HG02623 (cell line): Measurements from ENCODE around the gene DNAJC5.
"Not testable (repeated sequence)": the region's sequence is repeated elsewhere in the genome, so short reads cannot be mapped to it uniquely, and the experiment has no call there.

Experiments
- ATAC-seq: cut with Tn5 transposase; IDR thresholded peaks from one replicate; pipeline ENCODE4 v1.9.1; 2021; ENCODE audit warnings: moderate library complexity; ENCODE audit not compliant: unreplicated experiment

DNAJC5 gene

DNA sequence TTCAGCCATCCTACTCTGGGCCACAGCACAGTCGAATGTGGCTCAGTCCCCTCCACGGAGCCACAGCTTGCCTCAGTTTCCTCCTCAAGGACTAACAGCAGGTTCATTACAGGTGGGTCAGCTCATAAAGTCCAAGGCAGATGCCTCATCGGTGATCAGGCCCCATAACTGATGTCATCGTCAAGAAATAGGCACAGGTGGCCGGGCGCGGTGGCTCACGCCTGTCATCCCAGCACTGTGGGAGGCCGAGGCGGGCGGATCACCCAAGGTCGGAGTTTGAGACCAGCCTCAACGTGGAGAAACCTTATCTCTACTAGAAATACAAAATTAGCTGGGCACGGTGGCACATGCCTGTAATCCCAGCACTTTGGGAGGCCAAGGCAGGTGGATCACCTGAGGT lies 57.8 kb downstream of the DNAJC5 start:
- no peak for ATAC-seq

GRCh38 chr20:63953764-63954429 lies 59.0 kb downstream of the DNAJC5 start:
- no peak for ATAC-seq

DNA sequence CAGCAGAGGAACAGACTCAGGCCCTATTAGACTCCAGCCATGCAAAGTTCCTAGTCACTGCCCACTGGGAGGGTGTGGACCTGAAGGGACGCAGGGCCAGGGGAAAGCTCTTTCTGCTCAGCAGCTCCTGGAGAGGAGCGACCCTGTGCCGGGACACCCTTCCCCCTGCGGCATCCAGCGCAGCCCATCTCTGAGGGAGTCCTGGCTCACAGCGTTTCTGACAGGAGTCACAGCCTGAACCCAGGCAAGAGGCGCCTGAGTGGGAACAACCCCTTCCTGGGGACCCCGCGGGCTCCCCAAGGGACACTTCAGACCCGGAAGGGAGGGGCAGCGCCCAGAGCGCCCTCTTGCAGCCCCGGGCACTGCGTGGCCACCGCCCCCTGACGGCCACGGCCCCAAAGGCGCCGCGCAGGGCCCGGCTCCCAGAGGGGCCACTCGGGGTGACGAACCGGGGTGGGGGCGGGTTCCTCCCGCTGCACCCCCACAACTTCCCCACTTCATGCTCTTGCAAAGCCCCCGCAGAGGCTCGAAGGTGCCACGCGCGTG lies 60.4 kb downstream of the DNAJC5 start:
- peak; percentile 12 for ATAC-seq

GRCh38 chr20:63955827-63956663 lies 61.1 kb downstream of the DNAJC5 start, which contains the start of gene UCKL1:
UCKL1 (minus strand) TSS chr20:63956416; CDS start chr20:63956372, 44 bp downstream.
- peak; percentile 69 for ATAC-seq

GRCh38 chr20:63956664-63957003 lies 61.7 kb downstream of the DNAJC5 start:
- no peak for ATAC-seq

GRCh38 chr20:63957004-63957689 lies 62.2 kb downstream of the DNAJC5 start:
- no peak for ATAC-seq

- ATAC-seq = no peak
Measured at GRCh38 chr20:63957690-63958441, 62.9 kb downstream of the DNAJC5 start.

- no peak for ATAC-seq
Measured at GRCh38 chr20:63958471-63958870, 63.5 kb downstream of the DNAJC5 start.

GRCh38 chr20:63958964-63959698 lies 64.2 kb downstream of the DNAJC5 start:
- ATAC-seq = no peak

- no peak for ATAC-seq
Measured at GRCh38 chr20:63959699-63960075, 64.8 kb downstream of the DNAJC5 start.

- ATAC-seq = not testable (repeated sequence)
Measured at GRCh38 chr20:63960654-63961621, 66.0 kb downstream of the DNAJC5 start.

DNA sequence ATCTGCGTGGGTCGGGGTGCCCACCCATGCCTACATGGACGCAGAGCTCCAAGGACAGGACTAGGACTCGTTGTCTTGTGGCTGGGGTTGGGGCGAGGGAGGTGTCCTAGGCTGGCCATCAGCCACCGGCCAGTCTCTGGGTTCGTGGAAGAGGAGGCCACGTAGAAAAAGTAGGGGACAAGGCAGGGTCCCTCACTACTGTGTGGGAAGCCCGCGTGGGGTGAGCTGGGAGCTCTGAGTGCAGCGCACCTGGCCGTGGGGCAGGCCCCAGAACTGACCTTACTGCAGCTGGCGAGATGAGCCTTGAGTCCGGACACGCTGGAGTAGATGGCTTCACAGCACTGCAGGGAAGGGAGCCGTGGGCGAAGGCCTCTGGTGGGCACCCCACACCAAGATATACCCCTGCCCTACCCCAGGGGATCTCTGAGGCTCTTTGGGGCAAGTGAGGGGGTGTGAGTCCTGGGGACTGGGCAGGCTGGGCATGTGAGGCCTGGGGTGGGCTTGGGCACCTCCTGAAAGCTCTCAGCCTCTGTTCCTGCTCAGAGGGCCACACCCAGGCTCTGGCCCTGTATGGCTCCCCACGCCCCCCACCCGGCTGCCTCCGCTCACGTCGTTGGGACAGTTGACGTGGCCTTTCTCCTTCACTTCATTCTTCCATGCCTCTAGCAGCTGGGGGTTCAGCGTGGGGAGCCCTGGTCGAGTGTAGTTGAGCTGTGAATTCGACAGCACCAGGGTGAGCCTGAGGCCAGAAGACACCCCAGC lies 66.9 kb downstream of the DNAJC5 start:
- no peak for ATAC-seq

- no peak for ATAC-seq
Measured at GRCh38 chr20:63962426-63963347, 67.8 kb downstream of the DNAJC5 start.

- no peak for ATAC-seq
Measured at GRCh38 chr20:63963348-63963741, 68.4 kb downstream of the DNAJC5 start.

DNA sequence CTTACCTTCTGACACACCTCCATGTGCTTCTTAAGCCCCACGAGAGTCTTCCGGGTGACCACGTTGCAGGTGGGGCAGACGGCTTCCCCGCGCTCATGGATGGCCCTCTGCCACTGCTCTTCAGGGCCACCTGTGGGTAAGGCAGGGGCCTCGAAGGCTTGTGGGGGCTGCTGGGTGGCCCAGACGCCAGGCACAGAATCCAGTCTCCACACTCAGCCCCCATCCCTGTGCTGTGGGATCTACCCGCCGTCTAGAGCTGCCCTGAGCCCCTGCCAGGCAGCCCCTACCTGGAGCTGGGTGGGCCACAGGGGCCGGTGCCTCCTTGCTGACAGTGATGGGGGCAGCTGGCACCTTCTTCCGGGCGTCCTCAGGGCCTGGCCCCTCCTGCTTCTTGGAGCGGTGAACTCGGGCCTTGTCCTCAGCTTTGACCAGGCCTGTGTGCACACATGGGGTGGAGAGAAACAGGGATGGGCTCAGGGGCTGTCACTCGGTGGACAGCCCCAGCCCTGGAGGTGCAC lies 68.9 kb downstream of the DNAJC5 start:
- no peak for ATAC-seq

GRCh38 chr20:63964412-63964811 lies 69.5 kb downstream of the DNAJC5 start:
- no peak for ATAC-seq
